ENCODE results near the gene C20orf204. TPM values are rescaled to one million over a fixed set of nuclear protein-coding genes. Genes with fewer than 3 reads are reported as not detected.

Gene C20orf204
- total RNA-seq, 2 donors from 2014 or later = 0.76 to 0.83 TPM

DNA sequence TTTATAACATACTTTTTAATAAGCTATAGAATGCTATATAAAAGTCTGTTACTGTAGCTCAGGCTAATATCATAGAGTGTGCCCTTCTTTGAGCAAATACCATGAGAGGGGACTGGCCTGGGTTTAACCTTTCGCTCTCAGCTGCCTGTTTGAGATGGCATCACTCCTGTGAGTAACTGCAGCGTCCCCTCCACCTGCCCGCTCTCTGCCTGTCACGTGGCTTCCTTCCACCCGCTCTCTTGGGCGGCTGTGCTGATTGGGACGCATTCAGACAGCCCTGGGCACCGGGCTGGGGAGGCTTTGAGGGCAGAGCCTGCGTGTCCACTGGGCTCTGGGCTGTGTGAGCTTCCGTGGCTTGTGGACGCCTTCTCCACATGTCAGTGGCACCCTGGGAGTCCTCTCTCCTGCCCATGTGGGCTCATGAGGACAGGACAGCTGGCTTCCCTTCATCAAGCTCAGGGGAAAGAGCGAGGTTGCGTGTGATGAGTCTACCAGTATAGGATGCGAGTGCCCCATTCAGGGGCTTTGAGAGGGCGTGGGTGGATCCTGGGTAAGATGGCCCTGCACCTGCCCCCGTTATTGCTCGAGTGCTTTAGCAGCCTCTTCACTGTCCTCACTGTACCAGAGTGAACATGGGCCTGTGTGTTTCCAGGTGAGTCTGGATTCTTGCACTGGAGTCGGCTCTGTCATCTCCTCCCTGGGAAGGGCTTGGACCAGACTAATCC lies 10.7 kb upstream of the C20orf204 start:
- intact Hi-C loops (cut with DNase I) = loop anchor here in 1 of 2 donors (5.0 kb wide), 1 partner anchor 628 kb away; no protein-coding TSS in a partner anchor
- DNase-seq (ENCODE audit: low spot score) = no peak

DNA sequence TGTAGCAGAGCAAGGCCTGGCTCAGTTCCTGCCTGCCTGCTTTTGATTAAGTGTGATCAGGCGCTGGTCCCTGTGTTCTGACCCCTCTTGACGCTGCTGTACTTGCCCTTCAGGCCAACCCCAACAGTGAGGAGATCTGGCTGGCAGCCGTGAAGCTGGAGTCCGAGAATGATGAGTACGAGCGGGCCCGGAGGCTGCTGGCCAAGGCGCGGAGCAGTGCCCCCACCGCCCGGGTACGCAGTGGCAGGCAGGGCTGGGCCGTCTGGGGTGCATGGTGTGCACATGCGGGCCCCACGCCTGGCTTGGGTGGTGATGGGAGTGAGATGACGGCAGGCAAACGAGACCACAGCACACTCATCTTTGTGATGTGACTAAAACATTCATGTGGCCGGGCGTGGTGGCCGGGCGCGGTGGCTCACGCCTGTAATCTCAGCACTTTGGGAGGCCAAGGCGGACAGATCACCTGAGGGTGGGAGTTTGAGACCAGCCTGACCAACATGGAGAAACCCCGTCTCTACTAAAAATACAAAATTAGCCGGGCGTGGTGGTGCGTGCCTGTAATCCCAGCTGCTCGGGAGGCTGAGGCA lies 10.1 kb upstream of the C20orf204 start:
- intact Hi-C loops (cut with DNase I) = loop anchor here in 1 of 2 donors (5.0 kb wide), 1 partner anchor 629 kb away; no protein-coding TSS in a partner anchor
- DNase-seq (ENCODE audit: low spot score) = no peak

DNA sequence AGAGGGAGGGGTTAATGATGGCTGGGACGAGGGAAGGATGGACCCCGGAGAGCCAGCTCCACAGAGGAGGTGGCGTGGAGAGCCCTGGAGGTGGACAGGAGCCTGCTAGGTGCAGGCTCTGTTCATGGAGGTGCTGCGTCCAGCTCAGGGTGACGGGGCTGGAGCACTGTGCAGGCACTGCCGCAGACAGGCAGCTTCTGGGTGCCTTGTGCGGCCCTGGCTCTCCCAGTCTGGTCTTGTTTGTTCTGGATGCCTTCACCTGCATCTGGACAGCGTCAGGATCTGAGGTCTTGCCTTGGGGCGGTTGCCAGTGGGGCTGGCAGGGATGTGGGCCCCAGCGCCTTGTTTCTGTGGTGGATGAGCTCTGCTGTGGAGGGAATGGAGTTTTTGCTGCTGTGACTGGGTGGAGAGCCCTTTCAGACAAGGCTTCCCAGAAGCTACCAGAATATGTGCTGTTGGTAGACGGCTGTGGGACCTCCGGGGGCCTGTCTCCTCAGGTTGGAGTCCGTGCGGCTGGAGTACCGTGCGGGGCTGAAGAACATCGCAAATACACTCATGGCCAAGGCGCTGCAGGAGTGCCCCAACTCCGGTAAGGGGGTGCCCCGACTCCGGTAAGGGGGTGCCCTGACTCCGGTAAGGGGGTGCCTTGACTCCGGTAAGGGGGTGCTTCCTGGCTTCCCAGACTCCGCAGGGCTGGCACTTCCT lies 7.8 kb upstream of the C20orf204 start:
- intact Hi-C loops (cut with DNase I) = loop anchor here in 1 of 2 donors (5.0 kb wide), 1 partner anchor 631 kb away; no protein-coding TSS in a partner anchor
- DNase-seq (ENCODE audit: low spot score) = no peak

DNA sequence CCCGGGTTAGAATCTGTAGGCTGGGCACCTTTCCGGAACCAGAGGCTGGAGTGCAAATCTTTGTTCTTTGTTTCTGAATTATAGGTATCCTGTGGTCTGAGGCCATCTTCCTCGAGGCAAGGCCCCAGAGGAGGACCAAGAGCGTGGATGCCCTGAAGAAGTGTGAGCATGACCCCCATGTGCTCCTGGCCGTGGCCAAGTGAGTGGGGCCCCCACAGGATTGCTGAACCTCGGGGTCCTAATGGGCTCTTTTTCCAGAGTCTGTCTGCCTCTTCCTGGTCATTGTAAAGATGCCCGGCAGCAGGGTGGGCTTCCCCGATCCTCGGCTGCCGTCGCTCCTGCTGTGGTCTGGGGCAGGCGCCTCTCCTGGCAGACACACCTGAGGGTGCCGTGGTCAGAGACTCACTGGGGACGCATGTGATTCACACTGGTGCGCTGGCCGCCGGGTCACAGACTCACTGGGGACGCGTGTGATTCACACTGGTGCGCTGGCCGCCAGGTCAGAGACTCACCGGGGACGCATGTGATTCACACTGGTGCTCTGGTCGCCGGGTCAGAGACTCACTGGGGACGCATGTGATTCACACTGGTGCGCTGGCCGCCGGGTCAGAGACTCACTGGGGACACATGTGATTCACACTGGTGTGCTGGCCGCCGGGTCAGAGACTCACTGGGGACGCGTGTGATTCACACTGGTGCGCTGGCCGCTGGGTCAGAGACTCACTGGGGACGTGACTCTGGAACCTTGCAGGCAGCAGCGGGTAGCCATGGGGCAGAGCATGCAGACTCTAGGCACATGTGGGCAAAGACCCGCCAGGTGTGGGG lies 6.5 kb upstream of the C20orf204 start:
- DNase-seq (ENCODE audit: low spot score) = no peak
- intact Hi-C loops (cut with DNase I) = loop anchor here in 1 of 2 donors (5.0 to 10.0 kb wide), 2 partner anchors 85 to 632 kb away; no protein-coding TSS in a partner anchor

DNA sequence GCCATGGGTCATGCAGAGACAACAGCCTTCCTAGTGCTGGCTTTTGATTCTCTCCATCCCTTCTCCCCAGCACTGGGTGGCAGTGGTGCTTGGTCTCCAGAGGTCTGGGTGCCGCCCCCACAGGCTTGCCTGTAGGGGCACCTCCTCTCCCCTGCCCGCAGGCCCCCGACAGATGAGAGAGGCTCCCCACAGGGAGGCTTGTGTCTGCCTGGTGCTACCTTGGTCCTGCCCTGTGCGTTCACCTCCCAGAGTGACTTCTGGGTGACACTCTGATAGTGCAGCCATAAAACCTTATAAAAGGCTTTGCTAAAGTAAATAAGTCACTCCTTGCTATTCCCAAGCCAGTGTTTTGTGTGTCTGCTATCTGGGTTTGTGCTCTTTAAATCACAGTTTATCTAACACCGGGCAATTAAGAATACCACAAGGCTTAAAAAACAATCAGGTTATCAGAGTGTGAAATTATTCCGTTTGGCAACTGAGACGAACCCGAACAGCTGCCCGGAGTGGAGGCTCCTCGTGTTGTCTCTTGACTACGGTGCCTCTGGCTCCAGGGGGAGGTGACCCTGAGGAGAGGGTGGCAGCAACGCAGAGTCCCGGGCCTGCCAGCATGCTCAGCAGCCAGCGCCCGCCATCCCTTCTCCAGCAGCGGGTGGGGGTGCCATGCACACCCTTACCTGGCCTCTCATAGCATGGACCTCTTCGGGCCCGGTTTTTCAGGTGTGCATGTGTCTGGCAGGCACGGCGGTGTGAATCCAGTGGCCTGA lies 5.4 kb upstream of the C20orf204 start:
- peak; percentile 73 for DNase-seq (ENCODE audit: low spot score)
- intact Hi-C loops (cut with DNase I) = loop anchor here in 1 of 2 donors (10.0 kb wide), 1 partner anchor 84 kb away; no protein-coding TSS in a partner anchor

DNA sequence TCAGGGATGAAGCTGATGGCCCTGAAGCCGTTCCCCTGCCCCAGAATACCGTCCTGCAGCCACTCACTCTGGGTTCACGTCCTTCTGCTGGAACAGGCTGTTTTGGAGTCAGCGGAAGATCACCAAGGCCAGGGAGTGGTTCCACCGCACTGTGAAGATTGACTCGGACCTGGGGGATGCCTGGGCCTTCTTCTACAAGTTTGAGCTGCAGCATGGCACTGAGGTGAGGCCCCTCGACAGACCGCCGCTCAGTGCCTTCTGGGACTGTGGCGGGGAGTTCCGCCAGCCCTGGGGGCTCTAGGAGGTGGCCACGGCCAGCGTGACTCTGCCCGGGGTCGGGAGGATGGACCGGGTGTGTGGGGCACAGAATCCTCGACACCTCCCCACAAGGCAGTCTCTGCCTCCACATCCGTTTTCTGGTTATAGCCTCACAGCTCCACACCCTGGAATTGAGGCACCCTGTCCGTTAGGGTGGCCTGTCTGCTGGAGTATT lies 4.1 kb upstream of the C20orf204 start:
- no peak for DNase-seq (ENCODE audit: low spot score)
- intact Hi-C loops (cut with DNase I) = loop anchor here in 1 of 2 donors (1.0 to 10.0 kb wide), 2 partner anchors 25 to 83 kb away; no protein-coding TSS in a partner anchor

DNA sequence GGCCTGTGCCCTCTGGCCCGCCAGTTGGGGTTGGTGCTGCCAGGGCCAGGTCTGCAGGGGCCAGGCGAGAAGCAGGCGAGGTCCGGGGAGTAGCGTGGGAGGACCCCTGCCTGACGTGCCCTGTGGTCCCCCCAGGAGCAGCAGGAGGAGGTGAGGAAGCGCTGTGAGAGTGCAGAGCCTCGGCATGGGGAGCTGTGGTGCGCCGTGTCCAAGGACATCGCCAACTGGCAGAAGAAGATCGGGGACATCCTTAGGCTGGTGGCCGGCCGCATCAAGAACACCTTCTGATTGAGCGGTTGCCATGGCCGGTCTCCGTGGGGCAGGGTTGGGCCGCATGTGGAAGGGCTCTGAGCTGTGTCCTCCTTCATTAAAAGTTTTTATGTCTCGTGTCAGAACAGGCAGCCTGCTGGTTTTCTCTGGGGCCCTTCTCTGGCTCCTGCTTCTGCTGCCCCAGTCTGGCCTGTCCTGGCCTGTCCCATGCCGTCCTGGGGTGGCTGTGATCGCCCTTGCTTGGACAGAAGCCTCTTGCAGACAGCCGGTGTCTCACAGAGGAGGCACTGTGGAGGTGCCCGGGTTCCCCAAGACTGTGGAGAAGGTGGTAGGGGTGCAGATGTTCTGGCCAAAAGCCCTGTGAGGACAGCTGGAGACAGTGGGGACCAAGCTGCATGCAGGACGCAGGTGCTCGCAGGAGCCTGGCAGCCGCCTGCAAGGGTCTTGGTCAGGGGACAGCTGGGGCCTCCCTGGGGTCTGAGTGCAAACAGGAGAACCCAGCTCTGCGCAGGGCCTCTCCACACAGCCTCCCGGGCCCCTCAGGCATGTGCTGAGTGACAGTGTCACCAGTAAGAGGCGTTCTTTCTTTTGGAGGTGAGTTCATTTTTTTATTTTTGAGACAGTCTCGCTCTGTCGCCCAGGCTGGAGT lies 3.0 kb upstream of the C20orf204 start:
- intact Hi-C loops (cut with DNase I) = loop anchor here in 1 of 2 donors (1.0 to 10.0 kb wide), 2 partner anchors 24 to 82 kb away; no protein-coding TSS in a partner anchor
- DNase-seq (ENCODE audit: low spot score) = no peak

DNA sequence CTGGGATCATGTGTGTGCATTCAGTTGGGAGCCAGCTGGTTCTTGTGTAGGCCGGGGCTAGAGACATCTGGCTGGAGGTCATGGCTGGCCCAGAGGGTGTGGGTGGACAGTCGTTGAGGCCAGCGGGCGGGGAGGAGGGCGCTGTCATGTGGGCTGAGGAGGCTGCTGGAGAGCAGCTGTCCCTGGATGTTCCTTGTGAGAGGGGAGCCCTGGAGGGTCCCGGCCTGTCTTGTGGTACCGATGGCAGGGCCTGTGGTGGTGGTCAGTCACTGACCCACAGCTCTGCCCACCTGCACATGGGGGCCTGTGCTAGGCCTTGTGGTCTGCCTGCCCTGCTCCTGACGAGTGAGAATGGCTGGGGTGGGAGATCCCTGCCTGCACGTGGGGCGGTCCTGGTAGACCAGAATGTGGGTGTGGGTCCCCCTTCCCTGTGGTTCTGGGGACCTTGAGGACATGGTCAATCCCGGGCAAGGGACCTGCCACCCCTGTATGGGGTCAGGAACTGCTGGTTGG lies 1.9 kb upstream of the C20orf204 start:
- DNase-seq (ENCODE audit: low spot score) = no peak
- intact Hi-C loops (cut with DNase I) = loop anchor here in 1 of 2 donors (10.0 kb wide), 1 partner anchor 81 kb away; no protein-coding TSS in a partner anchor

DNA sequence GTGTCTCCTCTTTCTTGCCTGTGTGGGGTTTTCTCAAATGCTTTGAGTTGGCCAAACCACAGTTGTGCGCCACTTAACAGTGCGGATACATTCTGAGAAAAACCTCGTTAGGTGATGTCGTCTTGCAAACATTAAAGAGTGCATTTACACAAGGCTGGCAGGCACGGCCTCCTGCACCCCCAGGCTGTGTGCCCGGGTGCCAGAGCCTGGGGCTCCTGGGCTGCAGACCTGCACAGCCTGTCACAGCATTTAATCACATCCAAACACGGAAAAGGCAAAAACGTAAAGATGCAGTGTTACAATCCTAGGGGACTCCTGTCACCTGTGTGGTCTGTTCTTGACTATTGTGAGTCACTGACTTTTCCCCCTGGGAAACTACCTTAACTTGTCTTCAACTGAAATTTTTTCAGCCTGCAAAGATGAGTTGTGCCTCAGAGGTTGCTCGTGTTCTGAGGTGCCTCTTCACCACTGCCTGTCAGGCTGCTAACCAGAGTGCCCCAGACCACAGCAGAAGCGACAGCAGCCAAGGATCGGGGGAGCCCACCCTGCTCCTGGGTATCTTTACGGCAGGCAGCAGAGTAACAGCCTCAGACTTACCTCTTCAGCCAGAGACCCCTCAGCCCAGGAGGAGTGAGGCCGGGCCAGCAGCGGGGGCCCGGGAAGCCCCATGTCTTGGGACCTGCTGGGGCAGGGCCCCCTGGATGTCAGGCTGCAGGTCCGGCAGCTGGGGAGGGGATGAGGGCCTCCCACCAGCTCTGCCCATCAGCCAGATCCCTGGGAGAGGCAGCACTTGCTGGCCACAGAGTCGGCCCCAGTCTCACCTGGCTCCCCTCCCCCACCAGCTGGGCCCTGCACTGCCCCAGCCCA lies 683 bp upstream of the C20orf204 start:
- DNase-seq (ENCODE audit: low spot score) = no peak
- intact Hi-C loops (cut with DNase I) = loop anchor here (5.0 to 10.0 kb wide), 2 partner anchors 80 to 87 kb away; no protein-coding TSS in a partner anchor

DNA sequence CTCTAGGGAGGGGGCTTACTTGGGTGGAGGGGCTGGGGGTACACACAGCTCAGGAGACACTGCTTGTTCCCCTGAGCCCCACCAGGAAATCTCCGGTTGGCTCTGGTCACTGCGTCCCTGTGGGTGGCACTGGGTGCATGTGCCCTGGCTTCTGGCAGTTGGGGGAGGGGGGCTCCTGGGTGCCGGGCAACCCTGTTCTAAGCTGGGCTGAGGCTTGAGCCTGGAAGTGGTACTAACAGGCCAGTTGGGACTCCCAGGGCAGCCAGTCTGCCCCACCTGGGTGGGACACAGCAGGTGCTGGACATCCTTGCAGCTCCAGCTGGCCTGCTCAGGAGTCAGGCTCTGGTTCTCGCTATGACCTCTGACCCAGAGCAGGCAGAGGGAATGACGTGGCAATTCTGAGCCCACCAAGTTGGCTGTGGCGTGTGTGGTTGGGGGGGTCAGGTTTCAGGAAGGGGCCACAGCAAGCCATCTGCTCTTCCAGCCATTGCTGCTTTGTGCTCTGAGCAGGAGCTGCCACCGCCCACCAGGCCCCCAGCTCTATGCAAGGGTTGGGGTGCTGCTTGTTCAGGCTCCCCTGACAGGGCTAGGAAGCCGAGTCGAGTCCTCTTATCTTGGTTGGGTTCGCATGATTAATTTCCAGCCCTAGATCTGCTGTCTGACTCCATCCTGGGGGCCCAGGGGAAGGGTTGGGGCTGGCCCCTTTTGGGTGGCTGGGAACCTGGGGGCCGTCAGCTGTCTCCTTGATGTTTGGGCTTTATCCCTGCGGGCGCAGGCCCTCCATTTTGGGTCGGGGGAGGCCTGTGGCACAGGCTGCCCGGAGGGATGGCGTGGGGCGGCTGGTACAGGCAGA lies 590 bp downstream of the C20orf204 start:
- no peak for DNase-seq (ENCODE audit: low spot score)
- intact Hi-C loops (cut with DNase I) = loop anchor here (5.0 to 10.0 kb wide), 2 partner anchors 78 to 86 kb away; no protein-coding TSS in a partner anchor

DNA sequence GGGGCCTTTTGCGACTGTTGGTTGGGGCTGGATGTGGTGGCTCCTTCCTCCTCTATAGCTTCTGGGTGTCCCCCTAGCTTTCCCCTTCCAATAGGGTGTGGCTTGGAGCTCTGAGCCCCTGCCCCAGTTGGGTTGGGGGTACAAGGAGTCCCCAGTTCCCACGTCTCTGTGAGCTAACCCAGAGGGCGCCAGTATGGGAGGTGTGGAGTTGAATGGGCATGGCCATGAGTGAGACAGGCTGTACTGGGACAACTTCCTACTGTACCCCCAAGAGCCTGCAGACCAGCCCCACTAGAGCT lies 1.2 kb downstream of the C20orf204 start:
- intact Hi-C loops (cut with DNase I) = loop anchor here (5.0 to 10.0 kb wide), 2 partner anchors 78 to 85 kb away; no protein-coding TSS in a partner anchor
- no peak for DNase-seq (ENCODE audit: low spot score)

DNA sequence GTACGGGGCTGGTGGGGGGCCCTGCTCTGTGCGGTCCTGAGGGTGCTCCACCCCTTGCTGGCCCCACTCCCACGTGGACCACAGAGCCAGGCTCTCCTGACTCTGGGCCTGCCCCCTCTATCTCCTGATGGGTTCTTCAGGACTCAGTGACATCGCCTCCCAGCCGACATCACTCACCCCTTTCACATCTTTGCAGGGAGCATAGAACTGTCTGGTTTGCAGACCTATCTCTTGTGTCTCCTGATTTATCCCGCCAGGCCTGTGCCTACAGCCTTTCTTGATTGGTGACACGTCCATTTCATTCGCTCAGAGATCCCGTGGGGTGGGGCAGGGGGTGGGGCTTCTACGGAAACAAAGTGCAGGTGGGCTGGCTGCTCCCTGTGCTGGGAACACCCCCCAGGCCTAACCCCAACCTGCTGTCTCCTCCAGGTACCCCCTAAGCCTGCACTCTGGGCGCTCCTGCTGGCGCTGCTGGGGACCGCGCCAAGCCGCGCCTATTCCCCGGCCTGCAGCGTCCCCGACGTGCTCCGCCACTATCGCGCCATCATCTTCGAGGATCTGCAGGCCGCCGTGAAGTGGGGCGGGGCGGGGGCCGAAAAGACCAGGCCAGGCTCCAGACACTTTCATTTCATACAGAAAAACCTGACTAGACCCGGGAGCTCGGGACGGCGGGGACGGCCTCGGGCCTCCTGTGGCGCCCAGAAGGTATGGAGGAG lies 1.7 kb downstream of the C20orf204 start:
- no peak for DNase-seq (ENCODE audit: low spot score)
- intact Hi-C loops (cut with DNase I) = loop anchor here (5.0 to 10.0 kb wide), 2 partner anchors 77 to 85 kb away; no protein-coding TSS in a partner anchor

DNA sequence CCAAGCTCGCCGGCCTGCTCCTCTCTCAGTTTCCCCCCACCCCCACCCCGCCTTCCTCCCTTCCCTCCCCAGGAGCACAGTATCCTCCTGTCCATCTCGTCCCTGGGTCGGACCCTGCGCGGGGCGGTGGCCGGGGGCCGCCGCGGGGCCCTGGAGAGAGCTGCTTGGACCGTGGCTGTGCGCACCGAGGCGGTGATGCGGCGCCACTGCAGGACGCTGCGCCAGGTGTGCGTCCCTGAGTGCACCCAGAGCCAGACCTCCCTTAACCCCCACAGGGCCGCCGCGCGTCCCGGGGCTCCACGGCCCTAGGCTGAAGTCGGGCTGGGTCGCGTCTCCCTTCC lies 2.2 kb downstream of the C20orf204 start:
- no peak for DNase-seq (ENCODE audit: low spot score)
- intact Hi-C loops (cut with DNase I) = loop anchor here (5.0 to 10.0 kb wide), 2 partner anchors 77 to 84 kb away; no protein-coding TSS in a partner anchor

Measured in posterior vena cava (tissue), 2 donors.